ENCODE measurements around the gene TRIM40.

DNA sequence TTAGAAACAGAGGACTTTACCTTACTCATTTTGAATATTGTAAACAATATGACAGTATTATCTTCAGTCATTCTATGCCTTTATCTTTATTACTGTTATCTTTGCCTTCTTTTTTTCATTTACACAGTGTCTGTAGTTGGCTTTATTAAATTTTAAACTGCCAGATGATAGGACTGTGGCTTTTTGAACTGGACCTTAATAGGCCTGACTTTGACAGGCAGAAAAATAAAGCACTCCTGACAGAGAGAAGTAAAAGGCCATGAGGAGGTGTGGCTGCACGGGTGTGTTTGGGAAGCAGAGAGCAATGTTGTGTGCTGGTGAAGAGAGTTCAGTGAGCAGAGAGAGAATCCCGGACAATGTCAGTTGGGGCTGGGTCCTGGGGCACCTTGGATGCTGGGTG, 7.8 kb downstream of the TRIM40 start:
- TF ChIP-seq FOXK2 (IDR thresholded peaks at IDR 0.05) (no peak), PKNOX1 (IDR thresholded peaks at IDR 0.05) (no peak), BHLHE40 (IDR thresholded peaks at IDR 0.05; ENCODE audit: borderline replicate concordance) (no peak), L3MBTL2 (conservative IDR thresholded peaks at IDR 0.05) (no peak), SP1 (IDR thresholded peaks at IDR 0.05) (no peak), ELF4 (IDR thresholded peaks at IDR 0.05) (no peak), HDGF (IDR thresholded peaks at IDR 0.05; ENCODE audit: borderline replicate concordance) (no peak)
